Measurements from ENCODE around the gene ZBTB18.
"Not testable (repeated sequence)": the region's sequence is repeated elsewhere in the genome, so short reads cannot be mapped to it uniquely, and the experiment has no call there.

Gene ZBTB18

DNA sequence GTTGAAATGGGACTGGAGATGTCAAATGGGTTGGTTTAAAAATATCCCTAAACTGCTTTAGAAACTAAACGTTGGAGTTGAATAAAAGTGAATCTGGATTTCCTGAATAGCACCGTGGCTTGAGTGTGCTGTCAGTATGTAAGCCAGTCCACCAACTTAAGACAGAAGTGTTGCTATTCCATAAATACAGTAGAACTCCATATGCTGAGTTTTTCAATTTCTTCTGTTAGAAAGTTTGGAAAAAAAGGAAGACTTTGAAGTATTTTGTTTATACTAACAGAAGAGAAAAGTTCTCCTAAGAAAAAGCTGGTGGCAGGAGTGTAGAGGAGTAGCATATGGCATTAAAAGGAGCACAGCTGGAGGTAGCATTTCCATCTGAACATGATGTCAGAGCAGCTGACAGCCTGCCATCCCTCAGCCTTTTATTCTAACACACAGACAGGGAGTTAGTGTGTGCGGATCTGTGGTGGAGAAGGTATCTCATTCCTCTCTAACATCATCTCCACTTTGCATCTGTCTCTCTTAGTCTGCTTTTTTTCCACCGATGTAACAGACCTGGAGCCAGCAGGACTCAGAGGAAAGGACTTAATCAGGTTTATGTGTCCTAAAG lies at the start of gene ZBTB18:
Gene ZBTB18 (plus strand): TSS at position 449 of the 610 bp plus-strand sequence. CDS start 149 bp downstream, at position 598.
- DNase-seq, result peak in 33 of 58 donors; percentile 7 to 82 (median 47)

- no peak for DNase-seq
These were observed 48.4 kb upstream of the ZBTB18 start for GRCh38 chr1:244002721-244003120.

GRCh38 chr1:244005455-244005854 lies 45.6 kb upstream of the ZBTB18 start:
- no peak for DNase-seq

DNA sequence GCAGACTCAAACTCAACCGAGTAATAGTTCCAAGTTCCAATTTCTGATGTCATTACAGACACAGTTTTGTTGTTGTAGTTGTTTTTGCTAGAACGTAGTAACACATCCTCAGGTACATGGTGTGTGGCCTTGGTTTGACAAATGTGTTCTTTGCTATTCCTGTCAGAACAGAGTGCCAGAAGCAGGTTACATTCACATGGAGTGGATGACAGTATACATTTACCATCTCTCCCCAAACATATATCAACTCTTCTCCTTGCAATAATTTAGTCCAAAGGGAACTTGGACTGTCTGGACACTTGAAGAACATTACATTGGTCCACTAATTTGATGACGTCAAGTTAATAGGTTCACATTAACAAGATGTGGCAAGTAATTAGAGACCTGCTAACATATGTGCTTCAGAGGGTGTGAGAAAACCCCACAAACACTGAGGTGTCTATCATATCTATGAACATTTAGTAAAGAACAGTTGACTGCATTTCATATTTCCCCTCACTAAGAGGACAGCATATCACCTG lies 44.6 kb upstream of the ZBTB18 start:
- no peak for DNase-seq

- DNase-seq, result no peak
These were observed 44.1 kb upstream of the ZBTB18 start for GRCh38 chr1:244006961-244007360.

GRCh38 chr1:244010191-244010590 lies 40.9 kb upstream of the ZBTB18 start:
- DNase-seq, result no peak

DNA sequence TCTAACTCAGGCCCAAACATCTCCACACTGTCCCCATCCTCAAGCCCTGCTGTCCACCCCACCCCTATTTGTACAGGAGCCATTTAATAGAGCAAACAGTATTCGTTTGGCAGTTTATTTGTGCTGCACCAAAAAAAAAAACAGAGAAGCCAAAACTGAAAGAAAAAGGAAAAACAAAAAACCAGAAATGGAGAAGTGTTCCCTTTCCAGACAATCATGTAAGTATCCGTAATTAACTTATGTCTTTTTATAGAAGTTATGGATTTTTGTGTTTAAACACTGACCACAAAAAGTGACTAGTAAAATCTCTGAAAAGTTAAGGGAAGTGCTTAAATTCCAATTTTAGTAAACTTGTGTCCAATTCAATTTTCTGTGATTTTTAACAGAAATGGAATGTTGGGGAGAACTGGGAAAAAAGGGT lies 40.4 kb upstream of the ZBTB18 start:
- no peak for DNase-seq

- DNase-seq, result peak in 2 of 58 donors; percentile 11 to 29
These were observed 39.8 kb upstream of the ZBTB18 start for GRCh38 chr1:244011271-244011670.

DNA sequence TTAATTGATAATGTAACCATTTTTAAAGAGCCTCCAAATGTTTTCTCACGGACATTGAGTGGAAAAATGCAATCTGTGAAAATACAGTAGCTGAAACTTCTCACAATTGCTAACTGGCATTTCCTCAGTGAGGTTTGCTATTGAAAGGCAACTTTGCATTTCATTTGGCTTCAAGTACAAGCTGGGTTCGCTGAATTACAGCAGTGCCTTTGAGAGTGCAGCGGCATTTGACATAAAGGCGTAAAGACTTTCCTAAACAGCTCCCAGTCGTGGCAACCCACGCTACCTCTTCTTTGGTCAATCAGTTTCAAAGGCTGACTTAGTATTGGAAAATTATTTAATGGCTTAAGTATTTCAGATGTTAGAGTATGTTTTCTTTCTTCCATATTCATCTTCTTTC lies 39.3 kb upstream of the ZBTB18 start:
- DNase-seq, result no peak

GRCh38 chr1:244012202-244012601 lies 38.9 kb upstream of the ZBTB18 start:
- peak in 4 of 58 donors; percentile 5 to 51 (median 9) for DNase-seq

GRCh38 chr1:244013100-244013499 lies 38.0 kb upstream of the ZBTB18 start:
- no peak for DNase-seq

DNA sequence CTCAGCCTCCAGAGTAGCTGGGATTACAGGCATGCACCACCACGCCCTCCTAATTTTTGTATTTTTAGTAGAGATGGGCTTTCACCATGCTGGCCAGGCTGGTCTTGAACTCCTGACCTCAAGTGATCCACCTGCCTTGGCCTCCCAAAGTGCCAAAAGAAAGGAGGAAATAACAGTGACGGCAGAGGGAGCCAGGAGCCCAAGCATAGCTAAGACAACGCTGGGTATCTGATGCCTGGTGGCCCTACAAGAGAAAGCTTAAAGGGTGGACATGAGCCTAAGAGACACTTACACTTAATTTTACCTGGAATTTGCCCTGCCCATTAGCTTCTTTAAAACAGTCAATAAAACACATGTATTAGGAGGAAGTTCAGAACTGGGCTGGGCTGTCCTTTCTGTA lies 36.2 kb upstream of the ZBTB18 start:
- DNase-seq, result not testable (repeated sequence)

- DNase-seq, result no peak
These were observed 31.0 kb upstream of the ZBTB18 start for GRCh38 chr1:244019982-244020485.

GRCh38 chr1:244021427-244021826 lies 29.7 kb upstream of the ZBTB18 start:
- no peak for DNase-seq

DNA sequence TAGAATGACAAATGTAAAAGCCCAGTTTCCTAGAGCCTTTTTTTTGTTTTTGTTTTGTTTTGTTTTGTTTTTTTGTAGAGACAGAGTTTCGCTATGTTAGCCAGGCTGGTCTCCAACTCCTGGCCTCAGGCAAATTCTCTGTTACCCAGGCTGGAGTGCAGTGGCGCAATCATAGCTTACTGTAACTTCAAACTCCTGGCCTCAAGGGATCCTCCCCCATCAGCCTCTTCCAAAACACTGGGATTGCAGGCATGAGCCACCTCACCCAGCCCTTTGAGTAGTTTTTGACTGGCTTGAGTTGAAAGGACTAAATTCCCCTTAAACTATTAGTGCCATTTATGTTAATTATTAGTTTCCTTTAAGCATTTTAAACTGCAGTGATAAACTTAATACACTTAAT lies 28.8 kb upstream of the ZBTB18 start:
- no peak for DNase-seq

- no peak for DNase-seq
These were observed 28.1 kb upstream of the ZBTB18 start for GRCh38 chr1:244022864-244023440.

- no peak for DNase-seq
These were observed 23.5 kb upstream of the ZBTB18 start for GRCh38 chr1:244027491-244028145.

DNA sequence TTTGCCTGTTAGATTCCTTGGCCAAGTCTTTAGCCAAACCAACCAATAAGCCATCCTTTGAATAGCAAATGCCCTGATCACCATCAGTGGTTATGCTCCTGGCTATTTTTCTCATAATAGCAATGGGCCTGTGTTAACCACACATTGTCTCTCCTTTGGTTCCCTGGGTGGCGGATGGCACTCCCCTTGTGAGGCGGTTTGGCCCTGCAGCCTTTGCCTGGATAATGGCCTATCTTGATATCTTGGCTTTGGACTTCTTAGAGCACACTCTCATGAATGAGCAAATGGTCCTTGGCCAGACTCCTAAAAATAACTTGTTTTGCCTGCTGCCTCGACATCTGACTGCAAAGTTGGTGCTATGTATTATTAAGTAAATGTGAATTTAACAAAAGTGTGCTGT lies 22.4 kb upstream of the ZBTB18 start:
- no peak for DNase-seq

GRCh38 chr1:244029124-244029523 lies 22.0 kb upstream of the ZBTB18 start:
- DNase-seq, result peak in 2 of 58 donors; percentile 3 to 11

- DNase-seq, result no peak
These were observed 20.5 kb upstream of the ZBTB18 start for GRCh38 chr1:244030481-244031040.

DNA sequence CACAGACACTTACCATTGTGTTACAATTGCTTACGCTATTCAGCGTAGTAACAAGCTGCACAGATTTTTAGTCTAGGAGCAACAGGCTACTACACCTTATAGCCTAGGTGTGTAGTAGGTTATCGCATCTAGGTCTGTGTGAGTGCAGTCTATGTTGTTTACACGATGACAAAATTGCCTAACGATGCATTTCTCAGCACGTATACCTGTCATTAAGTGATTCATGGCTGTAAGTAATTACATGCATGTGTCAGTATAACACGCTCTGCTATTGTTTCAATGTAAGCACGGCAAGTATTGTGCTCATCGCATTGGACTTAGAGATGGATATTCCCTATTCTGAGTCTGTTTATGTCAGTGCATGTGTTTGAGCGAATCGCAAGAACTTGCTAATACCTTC lies 15.7 kb upstream of the ZBTB18 start:
- DNase-seq, result no peak

DNA sequence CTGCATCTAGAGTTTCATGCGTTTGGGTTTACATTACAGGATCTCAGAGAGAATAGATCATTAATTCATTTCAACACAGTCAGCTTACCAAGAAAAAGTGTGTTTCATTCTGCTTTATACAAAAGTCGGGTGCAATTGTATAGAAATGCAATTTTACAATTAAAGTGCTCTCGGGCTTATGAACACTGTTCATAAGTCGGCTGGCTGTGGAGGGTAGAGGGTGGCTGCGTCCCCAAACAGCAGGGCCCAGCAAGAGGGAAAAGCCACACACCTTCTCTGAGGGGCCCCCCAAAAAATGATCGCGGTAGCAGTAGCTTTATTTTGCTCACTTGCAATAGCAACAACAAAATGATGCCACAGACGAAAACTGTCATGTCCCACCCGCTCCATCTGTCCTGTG lies 13.8 kb upstream of the ZBTB18 start:
- no peak for DNase-seq
